Activated CD4-positive, alpha-beta T cell treated with anti-CD3 and anti-CD28 coated beads, Interleukin-2, Interleukin-4, amounts not matched to agents 100 ng/mL and 50 ng/mL, durations not matched to agents 16 hours and 8 hours (primary cell): ENCODE results near the gene SPAG17.

Experiments used
- DNase-seq: peaks from one replicate; pipeline ENCODE4 v3.0.0-alpha.2; 2020; ENCODE audit warnings: low spot score

SPAG17 gene

GRCh38 chr1:118160806-118161205 is 24.2 kb downstream of the SPAG17 start:
- no peak for DNase-seq

GRCh38 chr1:118159569-118159968 is 25.5 kb downstream of the SPAG17 start:
- DNase-seq, result no peak

GRCh38 chr1:118158924-118159323 is 26.1 kb downstream of the SPAG17 start:
- DNase-seq, result no peak

- DNase-seq, result no peak
Observed at GRCh38 chr1:118157506-118157905, 27.5 kb downstream of the SPAG17 start.

- no peak for DNase-seq
Observed at GRCh38 chr1:118155106-118155505, 29.9 kb downstream of the SPAG17 start.

GRCh38 chr1:118154220-118154619 is 30.8 kb downstream of the SPAG17 start:
- DNase-seq, result no peak

- DNase-seq, result peak; percentile 47
Observed at GRCh38 chr1:118151312-118151937, 33.6 kb downstream of the SPAG17 start.

- no peak for DNase-seq
Observed at GRCh38 chr1:118149799-118150198, 35.2 kb downstream of the SPAG17 start.

- no peak for DNase-seq
Observed at GRCh38 chr1:118148034-118148433, 37.0 kb downstream of the SPAG17 start.

GRCh38 chr1:118147522-118147921 is 37.5 kb downstream of the SPAG17 start:
- no peak for DNase-seq

GRCh38 chr1:118145721-118146120 is 39.3 kb downstream of the SPAG17 start:
- DNase-seq, result no peak

- DNase-seq, result no peak
Observed at GRCh38 chr1:118144684-118145083, 40.3 kb downstream of the SPAG17 start.

GRCh38 chr1:118143831-118144230 is 41.2 kb downstream of the SPAG17 start:
- DNase-seq, result no peak

GRCh38 chr1:118143121-118143520 is 41.9 kb downstream of the SPAG17 start:
- no peak for DNase-seq

GRCh38 chr1:118142546-118142945 is 42.5 kb downstream of the SPAG17 start:
- DNase-seq, result no peak

GRCh38 chr1:118137900-118138299 is 47.1 kb downstream of the SPAG17 start:
- no peak for DNase-seq

- peak; percentile 64 for DNase-seq
Observed at GRCh38 chr1:118136187-118136941, 48.7 kb downstream of the SPAG17 start.

GRCh38 chr1:118132000-118132399 is 53.0 kb downstream of the SPAG17 start:
- no peak for DNase-seq

GRCh38 chr1:118128761-118129160 is 56.3 kb downstream of the SPAG17 start:
- DNase-seq, result no peak

- no peak for DNase-seq
Observed at GRCh38 chr1:118124064-118124463, 61.0 kb downstream of the SPAG17 start.

GRCh38 chr1:118123116-118123839 is 61.8 kb downstream of the SPAG17 start:
- no peak for DNase-seq

- DNase-seq, result no peak
Observed at GRCh38 chr1:118122234-118123004, 62.6 kb downstream of the SPAG17 start.
